Caco-2 (cell line): ENCODE results near the gene BCR. TPM values are rescaled to one million over a fixed set of nuclear protein-coding genes. Genes with fewer than 3 reads are reported as not detected.

Experiments used
- BruUV-seq: library from RNA; stranded (reverse); fragments of 400-500 nt; replicated peaks from 2 replicates; lab custom pipeline; 2021; lab: Mats Ljungman, UMichigan
- CTCF ChIA-PET: fragments of 300-600 bp; sonication (Branson Sonifier 250); formaldehyde crosslinking; loops from one replicate; lab custom pipeline; 2022; ENCODE audit warnings: antibody characterized with exemption; lab: Charles Lee
- POLR2A ChIA-PET: fragments of 300-600 bp; sonication (Branson Sonifier 250); formaldehyde crosslinking; loops from one replicate; lab custom pipeline; 2022; ENCODE audit warnings: antibody characterized with exemption; lab: Charles Lee
- DNase-seq, 2 experiments: peaks; one replicate each; pipeline versions ENCODE4 v3.0.0 to v3.0.0-alpha.2; 2020 to 2022
- H3K27me3 ChIP-seq: replicated peaks from 2 replicates; pipeline ENCODE4 v1.6.0; 2011; ENCODE audit warnings: low read length; ENCODE audit not compliant: control insufficient read depth, insufficient read depth
- H3K36me3 ChIP-seq: 2 replicates; pipeline ENCODE4 v1.5.1; 2011; ENCODE audit warnings: low read length; ENCODE audit not compliant: control insufficient read depth, insufficient read depth
- H3K4me1 ChIP-seq: fragments of 250-450 bp; sonication (Bioruptor Pico); 2 replicates; pipeline ENCODE4 v1.5.1; 2020; ENCODE audit warnings: mild to moderate bottlenecking
- H3K4me3 ChIP-seq: 2 replicates; pipeline ENCODE4 v1.5.1; 2011; ENCODE audit warnings: low read depth, mild to moderate bottlenecking, control low read depth, low read length
- H3K9me3 ChIP-seq: fragments of 250-450 bp; sonication (Bioruptor Pico); 2 replicates; pipeline ENCODE4 v1.5.1; 2020; ENCODE audit warnings: mild to moderate bottlenecking, moderate library complexity
- H3K27ac Mint-ChIP-seq: one replicate; pipeline ENCODE4 v1.8.0; 2022; ENCODE audit warnings: mixed read lengths; ENCODE audit not compliant: unreplicated experiment
- H3K27me3 Mint-ChIP-seq: one replicate; pipeline ENCODE4 v1.8.0; 2022; ENCODE audit warnings: mixed read lengths; ENCODE audit not compliant: insufficient read depth, unreplicated experiment
- H3K36me3 Mint-ChIP-seq: one replicate; pipeline ENCODE4 v1.8.0; 2022; ENCODE audit warnings: mild to moderate bottlenecking, mixed read lengths; ENCODE audit not compliant: insufficient read depth, unreplicated experiment
- H3K4me1 Mint-ChIP-seq: one replicate; pipeline ENCODE4 v1.8.0; 2022; ENCODE audit warnings: low read depth, mixed read lengths; ENCODE audit not compliant: unreplicated experiment
- H3K4me3 Mint-ChIP-seq: one replicate; pipeline ENCODE4 v1.8.0; 2022; ENCODE audit warnings: mild to moderate bottlenecking, moderate library complexity, mixed read lengths; ENCODE audit not compliant: unreplicated experiment
- H3K9me3 Mint-ChIP-seq: one replicate; pipeline ENCODE4 v1.8.0; 2022; ENCODE audit warnings: mixed read lengths; ENCODE audit not compliant: unreplicated experiment
- CTCF ChIP-seq, 2 experiments: fragments of 200-600 bp in 1 of 2; IDR thresholded peaks; 1 replicate in 1 of 2; 2 replicates in 1 of 2; pipeline versions ENCODE4 v1.5.1 to v1.8.0; 2011 to 2022; ENCODE audit warnings: antibody characterized with exemption in 1 of 2, control low read depth in 1 of 2, inconsistent platforms in 1 of 2, low read depth in 1 of 2, low read length in 1 of 2, mild to moderate bottlenecking in 1 of 2, moderate library complexity in 1 of 2; ENCODE audit not compliant: insufficient read depth in 1 of 2, severe bottlenecking in 1 of 2, unreplicated experiment in 1 of 2
- intact Hi-C: fragments of 100-400 bp; cut with micrococcal nuclease; formaldehyde crosslinking; loops from one replicate; pipeline ENCODE4 v1.10.0; 2022; ENCODE audit not compliant: unreplicated experiment
- total RNA-seq: library from RNA; stranded (reverse); gene quantifications from 2 replicates; pipeline ENCODE4 v1.2.3, GENCODE V29; 2022

BCR gene
- total RNA-seq, 1 experiment from 2014 or later: 87.4 TPM

GRCh38 chr22:23241562-23242472 is 61.5 kb downstream of the BCR start:
- BruUV-seq: no TSS peak
- Histone ChIP-seq H3K27me3 (no peaks in the 10 kb centered on the region), H3K9me3 (no peaks in the 10 kb centered on the region), H3K4me3 (no peak overlapping the region), H3K36me3 (peaks cover 3% of the 10 kb centered on the region; the same call in 1 of the 2 replicates), H3K4me1 (peaks cover 64% of the 10 kb centered on the region)
- peak overlapping the region; percentile 94 for H3K27ac Mint-ChIP-seq
- no peak for TF ChIP-seq CTCF (IDR thresholded peaks at IDR 0.05; ENCODE audit: insufficient read depth in 1 of 2, low read depth in 1 of 2, low read length in 1 of 2, severe bottlenecking in 1 of 2, unreplicated experiment in 1 of 2)
- peaks cover 50% of the 10 kb centered on the region for H3K4me1 Mint-ChIP-seq
- H3K4me3 Mint-ChIP-seq: peak overlapping the region; percentile 69
- peaks cover 56% of the 10 kb centered on the region for H3K36me3 Mint-ChIP-seq
- H3K9me3 Mint-ChIP-seq: no peaks in the 10 kb centered on the region
- peak; percentile 78 to 90 for DNase-seq
- POLR2A ChIA-PET: interaction anchor here (1.5 kb wide), 1 partner anchor 62 kb away, joined by 4 read pairs; the partner anchor contains the start of gene BCR
- CTCF ChIA-PET: interaction anchor here (1.0 to 2.6 kb wide), 3 partner anchors 40 to 63 kb away, joined by 5 to 12 read pairs (median 6); no protein-coding TSS in a partner anchor
- no peaks in the 10 kb centered on the region for H3K27me3 Mint-ChIP-seq
- intact Hi-C loops: loop anchor here (1.0 kb wide), 1 partner anchor 59 kb away; no protein-coding TSS in a partner anchor

GRCh38 chr22:23242473-23243001 is 62.2 kb downstream of the BCR start:
- peaks cover 57% of the 10 kb centered on the region for H3K4me1 Mint-ChIP-seq
- ChIA-PET POLR2A (interaction anchor here (1.5 kb wide), 1 partner anchor 62 kb away, joined by 4 read pairs; the partner anchor contains the start of gene BCR), CTCF (interaction anchor here (1.0 to 2.6 kb wide), 4 partner anchors 40 to 66 kb away, joined by 3 to 12 read pairs (median 6); no protein-coding TSS in a partner anchor)
- H3K4me1 ChIP-seq: peaks cover 64% of the 10 kb centered on the region
- no peaks in the 10 kb centered on the region for H3K9me3 ChIP-seq
- peak overlapping the region; percentile 69 for H3K4me3 Mint-ChIP-seq
- no peak for TF ChIP-seq CTCF (IDR thresholded peaks at IDR 0.05; ENCODE audit: insufficient read depth in 1 of 2, low read depth in 1 of 2, low read length in 1 of 2, severe bottlenecking in 1 of 2, unreplicated experiment in 1 of 2)
- H3K27ac Mint-ChIP-seq: peak overlapping the region; percentile 94
- TSS peak; percentile 93 for BruUV-seq
- H3K36me3 Mint-ChIP-seq: peaks cover 54% of the 10 kb centered on the region
- H3K4me3 ChIP-seq: no peak overlapping the region
- no peaks in the 10 kb centered on the region for H3K27me3 Mint-ChIP-seq
- no peaks in the 10 kb centered on the region for H3K27me3 ChIP-seq
- H3K9me3 Mint-ChIP-seq: no peaks in the 10 kb centered on the region
- intact Hi-C loops: no loop called here
- DNase-seq: peak; percentile 54 to 67
- peaks cover 3% of the 10 kb centered on the region; the same call in 1 of the 2 replicates for H3K36me3 ChIP-seq

GRCh38 chr22:23243006-23243573 is 62.8 kb downstream of the BCR start:
- peak overlapping the region; percentile 69 for H3K4me3 Mint-ChIP-seq
- ChIA-PET CTCF (interaction anchor here (0.9 to 2.6 kb wide), 4 partner anchors 39 to 96 kb away, joined by 3 to 12 read pairs (median 4); no protein-coding TSS in a partner anchor), POLR2A (interaction anchor here (1.5 kb wide), 1 partner anchor 63 kb away, joined by 4 read pairs; the partner anchor contains the start of gene BCR)
- no peaks in the 10 kb centered on the region for H3K27me3 Mint-ChIP-seq
- Histone ChIP-seq H3K4me1 (peaks cover 64% of the 10 kb centered on the region), H3K9me3 (no peaks in the 10 kb centered on the region), H3K36me3 (peaks cover 3% of the 10 kb centered on the region; the same call in 1 of the 2 replicates), H3K4me3 (no peak overlapping the region), H3K27me3 (no peaks in the 10 kb centered on the region)
- H3K36me3 Mint-ChIP-seq: peaks cover 55% of the 10 kb centered on the region
- intact Hi-C loops: no loop called here
- peak; percentile 62 to 75 for DNase-seq
- BruUV-seq: no TSS peak
- H3K4me1 Mint-ChIP-seq: peaks cover 58% of the 10 kb centered on the region
- no peak for TF ChIP-seq CTCF (IDR thresholded peaks at IDR 0.05; ENCODE audit: insufficient read depth in 1 of 2, low read depth in 1 of 2, low read length in 1 of 2, severe bottlenecking in 1 of 2, unreplicated experiment in 1 of 2)
- no peaks in the 10 kb centered on the region for H3K9me3 Mint-ChIP-seq
- peak overlapping the region; percentile 94 for H3K27ac Mint-ChIP-seq
